H9 (cell line): ENCODE measurements around the gene PRELID2. TPM values are rescaled to one million over a fixed set of nuclear protein-coding genes. Genes with fewer than 3 reads are reported as not detected.
A peak's percentile ranks its signal among the peaks of the same experiment; 100 is the strongest.

Source experiments
- DNase-seq: peaks from one replicate; pipeline ENCODE4 v3.0.0-alpha.2; 2017
- H2AFZ ChIP-seq: one replicate; pipeline ENCODE4 v1.6.1; 2013; ENCODE audit warnings: mild to moderate bottlenecking, low read length, control low read depth, moderate library complexity
- H2AK5ac ChIP-seq: 2 replicates; pipeline ENCODE4 v1.6.1; 2013; ENCODE audit warnings: low read length, control low read depth, mixed read lengths; ENCODE audit not compliant: insufficient read length
- H2BK120ac ChIP-seq: one replicate; pipeline ENCODE4 v1.6.1; 2013; ENCODE audit warnings: low read depth, mild to moderate bottlenecking, low read length, control low read depth, inconsistent platforms; ENCODE audit not compliant: poor library complexity, severe bottlenecking
- H2BK12ac ChIP-seq: 2 replicates; pipeline ENCODE4 v1.6.1; 2013; ENCODE audit warnings: low read length, control low read depth, mixed read lengths, low read depth; ENCODE audit not compliant: insufficient read length
- H2BK15ac ChIP-seq: 2 replicates; pipeline ENCODE4 v1.6.1; 2013; ENCODE audit warnings: low read depth, low read length, control low read depth
- H2BK20ac ChIP-seq: one replicate; pipeline ENCODE4 v1.6.1; 2013; ENCODE audit warnings: low read depth, mild to moderate bottlenecking, low read length, control low read depth, inconsistent platforms; ENCODE audit not compliant: poor library complexity, severe bottlenecking
- H2BK5ac ChIP-seq: 2 replicates; pipeline ENCODE4 v1.6.1; 2013; ENCODE audit warnings: low read length, control low read depth, mixed read lengths; ENCODE audit not compliant: insufficient read length
- H3K14ac ChIP-seq: 2 replicates; pipeline ENCODE4 v1.6.1; 2013; ENCODE audit warnings: low read length, control low read depth; ENCODE audit not compliant: insufficient read depth
- H3K18ac ChIP-seq: 2 replicates; pipeline ENCODE4 v1.6.1; 2013; ENCODE audit warnings: low read depth, mild to moderate bottlenecking, mixed read lengths, low read length, control low read depth; ENCODE audit not compliant: insufficient read length
- H3K23ac ChIP-seq: 2 replicates; pipeline ENCODE4 v1.6.1; 2013; ENCODE audit warnings: low read length, control low read depth, mixed read lengths, low read depth; ENCODE audit not compliant: insufficient read length
- H3K23me2 ChIP-seq: 2 replicates; pipeline ENCODE4 v1.6.1; 2013; ENCODE audit warnings: low read depth, mild to moderate bottlenecking, mixed read lengths, low read length, control low read depth; ENCODE audit not compliant: insufficient read length, poor library complexity, severe bottlenecking
- H3K27ac ChIP-seq: 2 replicates; pipeline ENCODE4 v1.5.1; 2013; ENCODE audit warnings: low read length, control low read depth, mixed read lengths, low read depth; ENCODE audit not compliant: insufficient read length
- H3K27me3 ChIP-seq: 2 replicates; pipeline ENCODE4 v1.6.1; 2013; ENCODE audit warnings: low read length, control low read depth, inconsistent platforms; ENCODE audit not compliant: insufficient read depth
- H3K4ac ChIP-seq: 2 replicates; pipeline ENCODE4 v1.6.1; 2013; ENCODE audit warnings: low read depth, mild to moderate bottlenecking, control low read depth, inconsistent platforms, low read length, moderate library complexity
- H3K4me1 ChIP-seq: 2 replicates; pipeline ENCODE4 v1.6.1; 2013; ENCODE audit warnings: low read length, control low read depth, inconsistent platforms; ENCODE audit not compliant: insufficient read depth
- H3K4me2 ChIP-seq: 2 replicates; pipeline ENCODE4 v1.6.1; 2013; ENCODE audit warnings: low read length, control low read depth, mixed read lengths; ENCODE audit not compliant: insufficient read length, insufficient read depth
- H3K56ac ChIP-seq: 2 replicates; pipeline ENCODE4 v1.6.1; 2013; ENCODE audit warnings: low read depth, mild to moderate bottlenecking, mixed read lengths, low read length, control low read depth; ENCODE audit not compliant: insufficient read length
- H3K79me1 ChIP-seq: 2 replicates; pipeline ENCODE4 v1.6.1; 2013; ENCODE audit warnings: low read depth, mild to moderate bottlenecking, moderate library complexity, low read length, control low read depth, inconsistent platforms; ENCODE audit not compliant: insufficient read depth, poor library complexity, severe bottlenecking
- H3K79me2 ChIP-seq: 2 replicates; pipeline ENCODE4 v1.6.1; 2013; ENCODE audit warnings: low read length, control low read depth, inconsistent platforms; ENCODE audit not compliant: insufficient read depth
- H3K9ac ChIP-seq: 2 replicates; pipeline ENCODE4 v1.6.1; 2013; ENCODE audit warnings: low read length, control low read depth, mixed read lengths; ENCODE audit not compliant: insufficient read length; ENCODE audit errors: extremely low read depth
- H3K9me3 ChIP-seq: one replicate; pipeline ENCODE4 v1.6.1; 2013; ENCODE audit warnings: low read depth, low read length, inconsistent platforms; ENCODE audit not compliant: control insufficient read depth
- H3T11ph ChIP-seq: one replicate; pipeline ENCODE4 v1.6.1; 2013; ENCODE audit warnings: mild to moderate bottlenecking, low read length, control low read depth, inconsistent platforms
- H4K20me1 ChIP-seq: one replicate; pipeline ENCODE4 v1.6.1; 2013; ENCODE audit not compliant: control insufficient read depth, insufficient read length, insufficient read depth
- H4K5ac ChIP-seq: 2 replicates; pipeline ENCODE4 v1.6.1; 2013; ENCODE audit warnings: low read depth, mild to moderate bottlenecking, mixed read lengths, low read length, control low read depth; ENCODE audit not compliant: insufficient read length
- H4K8ac ChIP-seq: replicated peaks from 2 replicates; pipeline ENCODE4 v1.6.1; 2013; ENCODE audit warnings: low read length, control low read depth, mixed read lengths, low read depth; ENCODE audit not compliant: insufficient read length
- H4K91ac ChIP-seq: 2 replicates; pipeline ENCODE4 v1.6.1; 2013; ENCODE audit warnings: low read depth, mild to moderate bottlenecking, moderate library complexity, mixed read lengths, low read length, control low read depth; ENCODE audit not compliant: insufficient read length
- H3K27ac Mint-ChIP-seq, 3 experiments: 2 replicates in 2 of 3; 3 replicates in 1 of 3; pipeline ENCODE4 v1.8.0; 2020 to 2021; ENCODE audit warnings: mixed read lengths in 3 of 3, mild to moderate bottlenecking in 1 of 3, moderate library complexity in 1 of 3
- H3K27me3 Mint-ChIP-seq: 2 replicates; pipeline ENCODE4 v1.8.0; 2021; ENCODE audit warnings: low read depth, mild to moderate bottlenecking, moderate library complexity, mixed read lengths
- H3K36me3 Mint-ChIP-seq, 3 experiments: 2 replicates in 2 of 3; 3 replicates in 1 of 3; pipeline ENCODE4 v1.8.0; 2020 to 2021; ENCODE audit warnings: low read depth in 3 of 3, mixed read lengths in 3 of 3; ENCODE audit not compliant: insufficient read depth in 1 of 3
- H3K4me1 Mint-ChIP-seq, 2 experiments: 2 replicates each; pipeline ENCODE4 v1.8.0; 2020; ENCODE audit warnings: mixed read lengths in 2 of 2
- H3K4me3 Mint-ChIP-seq, 2 experiments: 2 replicates in 1 of 2; 3 replicates in 1 of 2; pipeline ENCODE4 v1.8.0; 2020 to 2021; ENCODE audit warnings: mild to moderate bottlenecking in 2 of 2, mixed read lengths in 2 of 2, moderate library complexity in 1 of 2
- H3K9me3 Mint-ChIP-seq, 2 experiments: 2 replicates in 1 of 2; 3 replicates in 1 of 2; pipeline ENCODE4 v1.8.0; 2020; ENCODE audit warnings: mild to moderate bottlenecking in 2 of 2, mixed read lengths in 2 of 2, moderate library complexity in 1 of 2
- WGBS: extraction: QIAGEN DNeasy Blood & Tissue Kit; methylation state at CpG from one replicate; pipeline ENCODE4 v1.1.7; 2013; ENCODE audit warnings: missing lambda C conversion rate, low lambda C conversion rate, mixed read lengths; ENCODE audit not compliant: insufficient read length; ENCODE audit errors: extremely low coverage; 5-methylcytosine and 5-hydroxymethylcytosine counted together
- total RNA-seq: library from RNA; stranded (reverse); gene quantifications from 2 replicates; pipeline ENCODE4 v1.2.1, GENCODE V29; 2021
- TF ChIP-seq, protein P1 (sequence below): fragments of 200-600 bp; sonication (generic); conservative IDR thresholded peaks from 3 replicates; pipeline ENCODE4 v1.8.0; 2021; ENCODE audit warnings: antibody characterized with exemption, mild to moderate bottlenecking

PRELID2 gene
- total RNA-seq, 1 experiment from 2014 or later, result 13.2 TPM

DNA sequence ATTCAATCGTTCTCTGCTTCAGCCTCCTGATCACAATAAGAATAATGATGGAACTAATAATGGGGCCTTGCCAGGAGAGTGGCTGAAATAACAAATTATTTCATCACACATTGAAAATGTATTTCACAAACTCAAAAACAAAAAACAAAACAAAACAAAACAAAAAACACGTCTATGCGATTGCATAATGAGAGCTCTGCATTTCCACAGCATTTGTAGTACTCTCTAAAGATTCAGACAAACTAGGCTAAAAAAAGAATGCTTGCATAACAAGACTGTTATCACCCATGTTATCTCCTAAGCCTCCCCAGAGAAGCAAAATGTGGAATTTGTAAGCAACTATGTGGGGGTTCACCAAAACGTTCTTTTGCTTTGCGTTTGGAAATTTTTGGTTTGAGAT lies 48.1 kb downstream of the PRELID2 start:
- H3T11ph ChIP-seq, result no peak overlapping the region
- TF ChIP-seq, protein P1, sequence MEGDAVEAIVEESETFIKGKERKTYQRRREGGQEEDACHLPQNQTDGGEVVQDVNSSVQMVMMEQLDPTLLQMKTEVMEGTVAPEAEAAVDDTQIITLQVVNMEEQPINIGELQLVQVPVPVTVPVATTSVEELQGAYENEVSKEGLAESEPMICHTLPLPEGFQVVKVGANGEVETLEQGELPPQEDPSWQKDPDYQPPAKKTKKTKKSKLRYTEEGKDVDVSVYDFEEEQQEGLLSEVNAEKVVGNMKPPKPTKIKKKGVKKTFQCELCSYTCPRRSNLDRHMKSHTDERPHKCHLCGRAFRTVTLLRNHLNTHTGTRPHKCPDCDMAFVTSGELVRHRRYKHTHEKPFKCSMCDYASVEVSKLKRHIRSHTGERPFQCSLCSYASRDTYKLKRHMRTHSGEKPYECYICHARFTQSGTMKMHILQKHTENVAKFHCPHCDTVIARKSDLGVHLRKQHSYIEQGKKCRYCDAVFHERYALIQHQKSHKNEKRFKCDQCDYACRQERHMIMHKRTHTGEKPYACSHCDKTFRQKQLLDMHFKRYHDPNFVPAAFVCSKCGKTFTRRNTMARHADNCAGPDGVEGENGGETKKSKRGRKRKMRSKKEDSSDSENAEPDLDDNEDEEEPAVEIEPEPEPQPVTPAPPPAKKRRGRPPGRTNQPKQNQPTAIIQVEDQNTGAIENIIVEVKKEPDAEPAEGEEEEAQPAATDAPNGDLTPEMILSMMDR, result no peak
- H3K27ac ChIP-seq, result no peak overlapping the region
- no peak overlapping the region for H4K91ac ChIP-seq
- no peaks in the 10 kb centered on the region for H4K20me1 ChIP-seq
- no peak overlapping the region for H3K4me3 Mint-ChIP-seq
- H2BK120ac ChIP-seq, result no peak overlapping the region
- H3K4me2 ChIP-seq, result no peak overlapping the region
- no peak overlapping the region for H3K9ac ChIP-seq
- H3K23me2 ChIP-seq, result no peaks in the 10 kb centered on the region
- H3K9me3 Mint-ChIP-seq, result 0 out of 5 replicates have a peak, but pooled peaks cover 0 to 3% of the 10 kb centered on the region in 2 experiments
- no peak overlapping the region for H3K56ac ChIP-seq
- H3K23ac ChIP-seq, result no peak overlapping the region
- no peak overlapping the region for H3K18ac ChIP-seq
- H4K8ac ChIP-seq, result no peak overlapping the region
- no peak overlapping the region for H2BK12ac ChIP-seq
- no peaks in the 10 kb centered on the region for H3K9me3 ChIP-seq
- no peaks in the 10 kb centered on the region for H3K79me2 ChIP-seq
- H3K4ac ChIP-seq, result no peak overlapping the region
- peaks cover 12 to 24% of the 10 kb centered on the region in 2 experiments for H3K4me1 Mint-ChIP-seq
- H3K27ac Mint-ChIP-seq, result peak overlapping the region in 1 of 3 experiments; percentile 84; a peak in 3 of 7 replicates
- H2AFZ ChIP-seq, result no peak overlapping the region
- H3K79me1 ChIP-seq, result no peaks in the 10 kb centered on the region
- peaks cover 0 to 5% (median 0%) of the 10 kb centered on the region in 3 experiments; a peak in 1 of 7 replicates for H3K36me3 Mint-ChIP-seq
- no peak overlapping the region for H2BK20ac ChIP-seq
- H2BK15ac ChIP-seq, result no peak overlapping the region
- no peaks in the 10 kb centered on the region; the same call in 1 of the 2 replicates for H3K4me1 ChIP-seq
- no CpG with 5 or more reads among the region's 5 CpGs for WGBS
- no peak overlapping the region for H4K5ac ChIP-seq
- H2AK5ac ChIP-seq, result no peak overlapping the region
- no peaks in the 10 kb centered on the region for H3K27me3 ChIP-seq
- DNase-seq, result no peak
- no peaks in the 10 kb centered on the region for H3K27me3 Mint-ChIP-seq
- no peak overlapping the region for H3K14ac ChIP-seq
- H2BK5ac ChIP-seq, result no peak overlapping the region
